Spinal cord (tissue), 10 donors: ENCODE measurements around the gene REPS2. TPM values are rescaled to one million over a fixed set of nuclear protein-coding genes. Genes with fewer than 3 reads are reported as not detected.

ENCODE experiments used
- DNase-seq, 6 donors: peaks; one replicate each; pipeline versions ENCODE4 v3.0.0 to v3.0.0-alpha.2; 2013 to 2015; ENCODE audit warnings: low spot score in 6 of 6, low read depth in 4 of 6
- H3K27ac ChIP-seq: one replicate; pipeline ENCODE4 v1.5.1; 2013; ENCODE audit warnings: low read depth, low read length, control low read depth
- H3K27me3 ChIP-seq: one replicate; pipeline ENCODE4 v1.6.1; 2013; ENCODE audit warnings: low read length; ENCODE audit not compliant: control insufficient read depth, insufficient read depth
- H3K36me3 ChIP-seq: one replicate; pipeline ENCODE4 v1.6.1; 2013; ENCODE audit warnings: low read length; ENCODE audit not compliant: control insufficient read depth, insufficient read depth
- H3K4me1 ChIP-seq: one replicate; pipeline ENCODE4 v1.6.1; 2013; ENCODE audit warnings: low read length; ENCODE audit not compliant: control insufficient read depth, insufficient read depth
- H3K4me3 ChIP-seq: one replicate; pipeline ENCODE4 v1.5.1; 2013; ENCODE audit warnings: low read depth, low read length, control low read depth
- H3K9me3 ChIP-seq: one replicate; pipeline ENCODE4 v1.6.1; 2013; ENCODE audit warnings: low read length; ENCODE audit not compliant: control insufficient read depth, insufficient read depth
- WGBS: methylation state at CpG from one replicate; pipeline ENCODE4 v1.1.5; 2013; ENCODE audit warnings: missing lambda C conversion rate; ENCODE audit not compliant: insufficient coverage; 5-methylcytosine and 5-hydroxymethylcytosine counted together
- polyA plus RNA-seq, 2 donors: library from polyadenylated mRNA; unstranded; fragments of 120-200 nt; gene quantifications; one replicate each; pipeline ENCODE4 v1.2.1, GENCODE V29; 2013; ENCODE audit not compliant: insufficient read length in 2 of 2
- total RNA-seq, 2 donors: library from RNA; depleted of rRNA in 1 of 2; stranded (reverse); fragments of 120-200 nt in 1 of 2; fragments of >200 nt in 1 of 2; gene quantifications; one replicate each; pipeline versions ENCODE4 v1.2.3 to v1.2.4, GENCODE V29; 2013 to 2014
- donor health status: healthy.

The REPS2 gene
- total and polyA plus RNA-seq, 4 donors = 13.4 to 61.1 (median 26.1) TPM

GRCh38 chrX:17053502-17053901 lies 107.0 kb downstream of the REPS2 start:
- H3K36me3 ChIP-seq = no peaks in the 10 kb centered on the region
- peak in 1 of 6 donors; percentile 44 for DNase-seq
- no peak overlapping the region for H3K27ac ChIP-seq
- H3K4me3 ChIP-seq = no peak overlapping the region
- H3K4me1 ChIP-seq = no peaks in the 10 kb centered on the region
- H3K27me3 ChIP-seq = peaks cover 8% of the 10 kb centered on the region
- H3K9me3 ChIP-seq = no peaks in the 10 kb centered on the region
- WGBS = 50% methylated on average over 2 of the region's 5 CpGs

- peaks cover 8% of the 10 kb centered on the region for H3K27me3 ChIP-seq
- no peaks in the 10 kb centered on the region for H3K4me1 ChIP-seq
- no peak for DNase-seq
- no peak overlapping the region for H3K4me3 ChIP-seq
- H3K36me3 ChIP-seq = no peaks in the 10 kb centered on the region
- H3K27ac ChIP-seq = no peak overlapping the region
- no CpG with 5 or more reads among the region's 2 CpGs for WGBS
- no peaks in the 10 kb centered on the region for H3K9me3 ChIP-seq
Measured at GRCh38 chrX:17056868-17057608, 110.6 kb downstream of the REPS2 start.

- H3K27ac ChIP-seq = no peak overlapping the region
- H3K4me1 ChIP-seq = no peaks in the 10 kb centered on the region
- H3K9me3 ChIP-seq = no peaks in the 10 kb centered on the region
- H3K27me3 ChIP-seq = peaks cover 10% of the 10 kb centered on the region
- DNase-seq = no peak
- no peak overlapping the region for H3K4me3 ChIP-seq
- no peaks in the 10 kb centered on the region for H3K36me3 ChIP-seq
Measured at GRCh38 chrX:17062065-17062464, 115.6 kb downstream of the REPS2 start.

- Histone ChIP-seq H3K4me1 (no peaks in the 10 kb centered on the region), H3K36me3 (no peaks in the 10 kb centered on the region), H3K27me3 (peaks cover 9% of the 10 kb centered on the region), H3K9me3 (no peaks in the 10 kb centered on the region), H3K4me3 (no peak overlapping the region), H3K27ac (no peak overlapping the region)
- no CpG with 5 or more reads among the region's 5 CpGs for WGBS
- DNase-seq = no peak
Measured at GRCh38 chrX:17065100-17065499, 118.6 kb downstream of the REPS2 start.

- no CpG with 5 or more reads among the region's 1 CpG for WGBS
- no peak overlapping the region for H3K4me3 ChIP-seq
- no peaks in the 10 kb centered on the region for H3K36me3 ChIP-seq
- peaks cover 10% of the 10 kb centered on the region for H3K27me3 ChIP-seq
- H3K27ac ChIP-seq = no peak overlapping the region
- no peaks in the 10 kb centered on the region for H3K4me1 ChIP-seq
- no peaks in the 10 kb centered on the region for H3K9me3 ChIP-seq
- peak in 1 of 6 donors; percentile 38 for DNase-seq
Measured at GRCh38 chrX:17067534-17067933, 121.1 kb downstream of the REPS2 start.

GRCh38 chrX:17072301-17072700 lies 125.8 kb downstream of the REPS2 start:
- no peaks in the 10 kb centered on the region for H3K9me3 ChIP-seq
- DNase-seq = no peak
- H3K36me3 ChIP-seq = no peaks in the 10 kb centered on the region
- H3K27me3 ChIP-seq = peaks cover 4% of the 10 kb centered on the region
- H3K27ac ChIP-seq = no peak overlapping the region
- no peaks in the 10 kb centered on the region for H3K4me1 ChIP-seq
- no peak overlapping the region for H3K4me3 ChIP-seq
- no CpG with 5 or more reads among the region's 2 CpGs for WGBS

- Histone ChIP-seq H3K36me3 (no peaks in the 10 kb centered on the region), H3K4me3 (no peak overlapping the region), H3K9me3 (no peaks in the 10 kb centered on the region), H3K4me1 (no peaks in the 10 kb centered on the region), H3K27ac (no peak overlapping the region), H3K27me3 (peaks cover 4% of the 10 kb centered on the region)
- DNase-seq = no peak
- WGBS = 29% methylated on average over 1 of the region's 3 CpGs
Measured at GRCh38 chrX:17072721-17073230, 126.3 kb downstream of the REPS2 start.

- Histone ChIP-seq H3K4me3 (no peak overlapping the region), H3K36me3 (no peaks in the 10 kb centered on the region), H3K27me3 (peaks cover 6% of the 10 kb centered on the region), H3K4me1 (no peaks in the 10 kb centered on the region), H3K9me3 (no peaks in the 10 kb centered on the region), H3K27ac (no peak overlapping the region)
- no peak for DNase-seq
- WGBS = no CpG with 5 or more reads among the region's 2 CpGs
Measured at GRCh38 chrX:17075004-17075403, 128.5 kb downstream of the REPS2 start.

- no peaks in the 10 kb centered on the region for H3K9me3 ChIP-seq
- H3K4me3 ChIP-seq = no peak overlapping the region
- no peak overlapping the region for H3K27ac ChIP-seq
- 73% methylated on average over 2 of the region's 6 CpGs for WGBS
- no peaks in the 10 kb centered on the region for H3K4me1 ChIP-seq
- no peak for DNase-seq
- no peaks in the 10 kb centered on the region for H3K36me3 ChIP-seq
- peaks cover 6% of the 10 kb centered on the region for H3K27me3 ChIP-seq
Measured at GRCh38 chrX:17077361-17077760, 130.9 kb downstream of the REPS2 start.

GRCh38 chrX:17078031-17078720 lies 131.7 kb downstream of the REPS2 start:
- no peak overlapping the region for H3K27ac ChIP-seq
- no peaks in the 10 kb centered on the region for H3K36me3 ChIP-seq
- DNase-seq = no peak
- 92% methylated on average over 2 of the region's 3 CpGs for WGBS
- H3K27me3 ChIP-seq = peaks cover 6% of the 10 kb centered on the region
- H3K4me3 ChIP-seq = no peak overlapping the region
- no peaks in the 10 kb centered on the region for H3K4me1 ChIP-seq
- no peaks in the 10 kb centered on the region for H3K9me3 ChIP-seq
